CD4-positive, alpha-beta T cell treated with Interleukin-17A for 4 hours (primary cell): ENCODE data around the gene NUP133.
A peak's percentile ranks its signal among the peaks of the same experiment; 100 is the strongest.
"Not testable (repeated sequence)": the region's sequence is repeated elsewhere in the genome, so short reads cannot be mapped to it uniquely, and the experiment has no call there.

Experiments
- DNase-seq: peaks from one replicate; pipeline ENCODE4 v3.0.0-alpha.2; 2020; ENCODE audit warnings: mixed read lengths

Gene NUP133

GRCh38 chr1:229507951-229508822 is at the start of gene NUP133:
Gene NUP133, minus strand, starts transcription at chr1:229508341. Its CDS starts 92 bp downstream, at chr1:229508249.
- DNase-seq: peak; percentile 99

DNA sequence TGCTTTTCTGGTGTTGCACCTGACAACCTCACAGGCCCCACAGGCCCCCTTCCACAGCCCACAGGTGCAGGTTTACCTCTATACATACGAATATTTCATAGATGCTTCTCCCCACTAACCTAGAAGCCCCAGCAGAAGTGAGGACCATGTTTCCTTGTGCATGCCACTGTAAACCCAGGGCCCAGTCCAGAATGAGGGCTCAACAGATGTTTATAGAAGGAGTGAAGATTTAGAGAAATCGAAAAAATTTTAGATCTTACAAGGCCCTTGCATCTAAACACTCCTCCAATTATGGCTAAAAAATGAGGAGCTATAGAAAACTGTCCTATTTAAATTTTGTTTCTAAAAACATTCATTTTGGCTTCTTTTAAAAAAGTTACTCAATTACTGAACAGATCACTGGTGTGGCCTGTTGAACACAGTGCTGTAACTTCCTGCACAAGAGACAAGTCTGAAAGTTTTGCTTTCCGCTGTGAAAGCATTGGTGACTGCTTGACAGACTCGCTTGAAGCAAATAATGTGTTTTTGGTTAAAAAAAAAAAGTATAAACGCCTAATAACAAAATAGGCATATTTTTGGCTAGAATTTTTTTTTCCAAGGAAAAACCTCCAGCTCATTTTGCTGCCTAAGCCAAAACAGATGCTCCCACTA is 49.2 kb upstream of the NUP133 start:
- peak; percentile 32 for DNase-seq

DNA sequence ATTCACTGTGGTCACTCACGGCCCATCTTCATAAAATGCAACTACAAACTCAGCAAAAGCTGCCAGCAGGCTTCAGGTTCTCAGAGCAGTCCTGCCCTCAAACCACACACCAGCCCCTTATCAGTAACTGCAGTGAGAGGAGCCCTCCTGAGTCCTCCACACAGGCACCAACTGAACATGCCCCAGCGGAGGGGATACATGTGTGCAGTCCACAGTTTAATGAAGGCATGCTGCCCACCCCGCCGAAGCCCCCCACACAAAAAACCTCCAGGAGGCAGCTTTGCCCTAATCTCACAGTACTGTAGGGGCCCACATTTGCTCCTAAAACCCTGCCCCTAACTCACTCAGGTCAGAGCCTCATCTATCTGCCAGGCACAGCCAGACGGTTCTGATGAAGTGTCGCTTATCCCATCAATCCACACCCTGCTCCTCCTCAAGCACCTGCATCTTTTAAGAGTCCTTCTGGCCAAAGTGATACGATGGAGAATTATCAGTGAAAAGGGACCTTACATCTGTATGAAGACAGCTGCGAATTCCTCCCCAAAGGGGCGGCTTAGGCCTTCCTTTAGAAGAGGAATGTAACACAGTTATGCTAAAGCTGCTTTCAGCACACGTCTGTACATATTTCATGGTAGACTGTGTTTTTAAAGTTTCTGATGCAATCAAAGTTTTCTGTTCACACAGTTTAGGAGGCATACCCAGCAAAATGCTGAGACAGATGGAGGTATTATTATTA is 46.9 kb upstream of the NUP133 start:
- DNase-seq: no peak

- DNase-seq: no peak
Measured at GRCh38 chr1:229553621-229554130, 45.5 kb upstream of the NUP133 start.

- DNase-seq: no peak
Measured at GRCh38 chr1:229552732-229553131, 44.6 kb upstream of the NUP133 start.

GRCh38 chr1:229550812-229551567 is 42.8 kb upstream of the NUP133 start:
- no peak for DNase-seq

- no peak for DNase-seq
Measured at GRCh38 chr1:229547542-229547941, 39.4 kb upstream of the NUP133 start.

DNA sequence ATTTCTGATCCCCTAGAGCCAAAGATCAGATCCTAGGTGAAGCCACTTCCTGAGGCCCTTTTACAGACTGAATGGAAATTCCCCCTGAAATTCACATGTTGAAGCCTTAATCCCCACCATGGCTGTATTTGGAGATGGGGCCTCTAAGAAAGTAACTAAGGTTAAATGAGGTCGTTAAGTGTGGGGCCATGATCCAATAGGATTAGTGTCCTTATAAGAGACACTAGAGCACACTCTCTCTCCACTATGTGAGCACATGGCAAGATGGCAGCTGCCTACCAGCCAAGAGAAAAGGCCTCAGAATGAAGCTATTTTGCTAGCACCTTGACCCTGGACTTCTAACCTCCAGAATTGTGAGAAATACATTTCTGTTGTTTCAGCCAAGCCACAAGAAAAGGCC is 36.4 kb upstream of the NUP133 start:
- DNase-seq: no peak

- DNase-seq: no peak
Measured at GRCh38 chr1:229539863-229540506, 31.8 kb upstream of the NUP133 start.

DNA sequence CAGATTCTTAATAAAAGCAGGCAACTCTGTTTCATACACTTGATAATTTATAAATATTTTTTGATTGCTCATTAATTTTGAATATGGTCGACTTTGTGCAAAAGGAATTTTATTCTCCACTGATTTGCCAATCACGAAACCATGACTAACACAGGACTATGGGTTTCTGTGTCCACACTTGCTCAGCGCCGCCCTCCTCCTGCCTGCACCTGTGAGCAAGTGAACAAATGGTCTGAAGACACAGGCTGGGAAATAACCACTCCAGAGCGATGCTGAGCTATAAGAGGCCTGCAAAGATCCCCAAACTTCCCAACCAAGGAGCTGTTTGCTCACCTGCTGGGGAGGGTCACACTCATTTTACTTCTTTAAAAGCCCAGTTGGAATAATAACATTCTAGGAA is 30.8 kb upstream of the NUP133 start:
- no peak for DNase-seq

DNA sequence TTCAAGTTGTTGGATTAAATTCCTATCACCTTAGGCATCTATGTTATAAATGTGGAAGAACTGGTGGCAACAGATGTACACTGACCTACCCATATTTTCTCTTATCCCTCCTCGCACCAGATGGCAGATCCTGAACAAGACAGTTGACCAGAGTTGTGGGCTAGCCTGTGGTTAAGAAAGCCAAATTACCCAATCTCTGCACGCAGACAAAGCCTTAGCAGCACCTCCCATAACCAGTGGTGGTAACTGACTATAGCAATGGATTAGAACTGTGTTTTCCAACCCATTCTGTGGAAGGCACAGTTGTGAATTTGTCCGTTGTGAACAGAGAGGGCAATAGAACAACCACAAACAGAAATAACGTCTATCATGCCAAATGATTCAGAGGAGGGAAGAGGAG is 29.8 kb upstream of the NUP133 start:
- DNase-seq: no peak

DNA sequence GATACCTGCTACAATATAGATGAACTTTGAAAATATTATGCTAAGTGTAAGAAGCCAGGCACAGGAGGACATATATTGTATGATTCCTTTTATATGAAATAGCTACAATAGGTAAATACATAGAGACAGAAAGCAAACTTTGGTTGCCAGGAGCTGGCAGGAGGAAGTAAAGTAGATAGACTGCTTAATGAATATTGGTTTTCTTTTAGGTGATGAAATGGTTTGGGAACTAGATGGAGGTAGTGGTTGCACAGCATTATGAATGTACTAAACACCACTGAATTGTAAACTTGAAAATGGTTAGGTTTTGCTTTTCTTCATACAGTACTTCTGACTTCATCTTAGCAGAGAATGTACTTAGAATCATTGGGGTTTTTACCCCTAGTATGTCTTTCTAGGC is 28.8 kb upstream of the NUP133 start:
- no peak for DNase-seq

DNA sequence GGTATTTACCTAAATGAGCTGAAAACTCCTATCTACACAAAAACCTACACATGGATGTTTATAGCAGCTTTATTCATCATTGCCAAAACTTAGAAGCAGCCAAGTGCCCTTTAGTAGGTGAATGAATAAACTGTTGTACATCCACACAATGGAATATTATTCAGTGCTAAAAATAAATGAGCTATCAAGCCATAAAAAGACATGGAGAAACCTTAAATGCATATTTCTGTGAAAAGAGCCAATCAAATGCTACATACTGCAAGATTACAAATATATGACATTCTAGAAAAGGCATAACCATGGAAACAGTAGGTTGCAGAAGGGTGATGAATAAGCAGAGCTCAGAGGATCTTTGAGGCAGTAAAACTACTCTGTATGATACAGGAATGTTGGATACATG is 27.1 kb upstream of the NUP133 start:
- DNase-seq: no peak

GRCh38 chr1:229531326-229531725 is 23.2 kb upstream of the NUP133 start:
- DNase-seq: no peak

DNA sequence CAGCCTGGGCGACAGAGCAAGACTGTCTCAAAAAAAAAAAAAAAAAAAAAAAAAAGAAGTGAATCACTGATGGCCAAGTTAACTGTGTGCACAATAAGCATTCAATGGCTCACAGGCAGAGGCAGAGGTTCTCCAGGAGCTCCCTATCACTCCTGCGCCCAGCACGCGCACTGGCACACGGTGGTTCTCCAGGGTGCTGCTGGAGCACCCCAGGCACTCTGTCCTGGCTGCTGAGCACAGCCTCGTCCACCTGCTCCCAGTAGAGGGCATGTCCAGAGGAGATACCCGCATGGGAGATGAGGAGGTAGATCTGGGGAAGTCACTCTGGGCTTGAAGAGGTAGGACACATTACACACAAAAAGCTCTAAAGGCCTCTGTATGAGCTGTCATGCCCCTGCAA is 21.5 kb upstream of the NUP133 start:
- DNase-seq: no peak

DNA sequence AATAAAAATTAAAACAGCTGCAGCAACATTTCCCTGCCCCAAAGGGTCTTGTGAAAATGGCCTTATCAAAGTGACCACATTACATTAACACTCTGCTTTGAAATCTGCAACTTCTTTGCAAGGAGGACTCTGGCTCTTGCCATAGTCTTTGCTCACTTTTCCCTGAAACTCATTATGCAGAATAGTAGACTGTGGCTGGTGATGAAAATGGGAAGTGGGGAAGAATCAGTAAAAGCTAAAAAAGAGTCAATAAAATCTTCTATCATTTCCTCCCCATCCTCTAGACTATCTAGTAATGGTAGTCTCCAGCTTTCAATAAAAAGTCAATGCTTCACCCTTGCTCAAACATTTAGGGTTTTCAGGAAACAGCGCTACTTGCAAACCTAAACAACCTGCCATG is 18.6 kb upstream of the NUP133 start:
- DNase-seq: no peak

- no peak for DNase-seq
Measured at GRCh38 chr1:229523052-229523451, 14.9 kb upstream of the NUP133 start.

GRCh38 chr1:229514578-229515275 is 6.6 kb upstream of the NUP133 start:
- peak; percentile 73 for DNase-seq

DNA sequence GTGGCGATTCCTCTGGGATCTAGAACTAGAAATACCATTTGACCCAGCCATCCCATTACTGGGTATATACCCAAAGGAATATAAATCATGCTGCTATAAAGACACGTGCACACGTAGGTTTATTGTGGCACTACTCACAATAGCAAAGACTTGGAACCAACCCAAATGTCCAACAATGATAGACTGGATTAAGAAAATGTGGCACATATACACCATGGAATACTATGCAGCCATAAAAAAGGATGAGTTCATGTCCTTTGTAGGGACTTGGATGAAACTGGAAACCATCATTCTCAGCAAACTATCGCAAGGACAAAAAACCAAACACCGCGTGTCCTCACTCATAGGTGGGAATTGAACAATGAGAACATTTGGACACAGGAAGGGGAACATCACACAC is 3.5 kb upstream of the NUP133 start:
- DNase-seq: not testable (repeated sequence)

DNA sequence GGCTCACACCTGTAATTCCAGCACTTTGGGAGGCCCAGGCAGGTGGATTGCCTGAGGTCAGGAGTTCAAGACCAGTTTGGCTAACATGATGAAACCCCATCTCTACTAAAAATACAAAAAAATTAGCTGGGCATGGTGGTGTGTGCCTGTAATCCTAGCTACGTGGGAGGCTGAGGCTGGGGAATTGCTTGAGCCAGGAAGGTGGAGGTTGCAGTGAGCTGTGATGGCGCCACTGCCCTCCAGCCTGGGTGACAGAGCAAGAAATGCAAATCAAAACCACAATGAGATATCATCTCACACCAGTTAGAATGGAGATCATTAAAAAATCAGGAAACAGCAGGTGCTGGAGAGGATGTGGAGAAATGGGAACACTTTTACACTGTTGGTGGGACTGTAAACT is 3.1 kb upstream of the NUP133 start:
- DNase-seq: not testable (repeated sequence)

DNA sequence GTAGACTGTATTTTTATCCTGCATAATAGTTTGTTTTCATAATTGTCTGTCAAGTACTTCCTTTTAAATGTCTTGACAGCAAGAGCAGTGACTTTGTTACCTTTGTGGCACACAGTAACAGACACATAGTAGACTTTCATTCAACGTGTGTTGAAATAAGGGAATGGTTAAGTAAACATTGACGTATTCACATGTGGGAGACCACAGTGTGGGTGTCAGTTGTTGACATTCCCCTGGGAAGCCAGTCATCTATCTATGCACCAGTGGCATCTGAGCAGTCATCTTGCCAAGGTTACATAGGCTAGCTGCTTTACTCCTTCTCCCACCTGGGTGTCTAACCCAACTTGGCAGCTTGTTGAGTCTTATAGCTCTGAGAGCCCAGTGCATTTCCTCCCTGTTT is 1.4 kb upstream of the NUP133 start:
- DNase-seq: no peak
